ENCODE results near the gene PLXNA2.

The PLXNA2 gene

GRCh38 chr1:208153386-208153785, 90.8 kb downstream of the PLXNA2 start:
- no peak for TF ChIP-seq TAF1 (IDR thresholded peaks at IDR 0.05; ENCODE audit: borderline replicate concordance, insufficient read depth, low read length)
- no peak for TF ChIP-seq FOXP2 (optimal IDR thresholded peaks at IDR 0.05; ENCODE audit: borderline replicate concordance, extremely low read depth, extremely low read length, insufficient read depth)
- TF ChIP-seq SIN3A (IDR thresholded peaks at IDR 0.05; ENCODE audit: borderline replicate concordance, insufficient read depth, low read length) = no peak
- no peak for TF ChIP-seq REST (IDR thresholded peaks at IDR 0.05; ENCODE audit: insufficient read depth in 1 of 2, low read depth in 2 of 2, low read length in 2 of 2)
- no peak for TF ChIP-seq POLR2AphosphoS5 (IDR thresholded peaks at IDR 0.05; ENCODE audit: low read depth, low read length)

- TF ChIP-seq POLR2AphosphoS5 (IDR thresholded peaks at IDR 0.05; ENCODE audit: low read depth, low read length) (no peak), FOXP2 (optimal IDR thresholded peaks at IDR 0.05; ENCODE audit: borderline replicate concordance, extremely low read depth, extremely low read length, insufficient read depth) (no peak), REST (IDR thresholded peaks at IDR 0.05; ENCODE audit: insufficient read depth in 1 of 2, low read depth in 2 of 2, low read length in 2 of 2) (no peak), SIN3A (IDR thresholded peaks at IDR 0.05; ENCODE audit: borderline replicate concordance, insufficient read depth, low read length) (no peak), TAF1 (IDR thresholded peaks at IDR 0.05; ENCODE audit: borderline replicate concordance, insufficient read depth, low read length) (no peak)
Measured at GRCh38 chr1:208151728-208152598, 92.2 kb downstream of the PLXNA2 start.

- no peak for TF ChIP-seq POLR2AphosphoS5 (IDR thresholded peaks at IDR 0.05; ENCODE audit: low read depth, low read length)
- TF ChIP-seq REST (IDR thresholded peaks at IDR 0.05; ENCODE audit: insufficient read depth in 1 of 2, low read depth in 2 of 2, low read length in 2 of 2) = no peak
- no peak for TF ChIP-seq TAF1 (IDR thresholded peaks at IDR 0.05; ENCODE audit: borderline replicate concordance, insufficient read depth, low read length)
- TF ChIP-seq SIN3A (IDR thresholded peaks at IDR 0.05; ENCODE audit: borderline replicate concordance, insufficient read depth, low read length) = no peak
- no peak for TF ChIP-seq FOXP2 (optimal IDR thresholded peaks at IDR 0.05; ENCODE audit: borderline replicate concordance, extremely low read depth, extremely low read length, insufficient read depth)
Measured at GRCh38 chr1:208150833-208151458, 93.2 kb downstream of the PLXNA2 start.

DNA sequence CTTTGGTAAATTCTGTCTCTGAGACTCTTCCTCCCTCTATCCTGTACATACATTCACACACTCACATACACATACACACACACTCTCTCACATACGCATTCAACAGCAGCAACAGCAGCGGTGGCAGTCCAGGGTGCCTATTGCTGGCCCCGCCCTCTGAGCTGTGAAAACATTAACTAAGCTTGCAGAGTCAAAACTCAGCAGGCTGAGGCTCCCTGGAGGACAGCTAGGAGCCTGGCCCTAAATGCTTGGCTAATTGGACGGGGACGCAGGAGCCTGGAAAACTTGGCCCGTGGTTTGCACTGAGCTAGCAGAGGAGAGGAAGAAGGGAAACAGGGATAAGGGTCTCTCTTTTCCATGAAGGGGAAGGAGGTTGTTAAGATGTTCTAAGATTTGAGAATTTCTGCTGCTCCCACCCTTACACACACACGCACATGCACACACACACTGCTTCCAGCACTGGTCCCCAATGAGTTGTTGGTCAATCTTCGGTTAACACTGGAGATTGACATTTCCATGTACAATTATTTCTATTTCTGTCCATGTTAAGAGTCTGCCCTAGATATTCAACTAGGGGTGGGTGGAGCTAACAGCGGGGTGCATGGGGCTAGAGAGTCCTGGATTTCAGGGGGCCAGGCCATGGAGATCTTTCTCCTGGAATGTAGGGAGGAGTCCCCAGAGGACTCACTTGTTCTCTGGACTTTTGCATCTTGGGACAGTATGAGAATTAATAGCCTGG, 94.2 kb downstream of the PLXNA2 start:
- TF ChIP-seq REST (IDR thresholded peaks at IDR 0.05; ENCODE audit: insufficient read depth in 1 of 2, low read depth in 2 of 2, low read length in 2 of 2) = no peak
- TF ChIP-seq TAF1 (IDR thresholded peaks at IDR 0.05; ENCODE audit: borderline replicate concordance, insufficient read depth, low read length) = no peak
- TF ChIP-seq SIN3A (IDR thresholded peaks at IDR 0.05; ENCODE audit: borderline replicate concordance, insufficient read depth, low read length) = no peak
- no peak for TF ChIP-seq FOXP2 (optimal IDR thresholded peaks at IDR 0.05; ENCODE audit: borderline replicate concordance, extremely low read depth, extremely low read length, insufficient read depth)
- TF ChIP-seq POLR2AphosphoS5 (IDR thresholded peaks at IDR 0.05; ENCODE audit: low read depth, low read length) = no peak
